ENCODE data around the gene B3GAT1.

Gene B3GAT1

DNA sequence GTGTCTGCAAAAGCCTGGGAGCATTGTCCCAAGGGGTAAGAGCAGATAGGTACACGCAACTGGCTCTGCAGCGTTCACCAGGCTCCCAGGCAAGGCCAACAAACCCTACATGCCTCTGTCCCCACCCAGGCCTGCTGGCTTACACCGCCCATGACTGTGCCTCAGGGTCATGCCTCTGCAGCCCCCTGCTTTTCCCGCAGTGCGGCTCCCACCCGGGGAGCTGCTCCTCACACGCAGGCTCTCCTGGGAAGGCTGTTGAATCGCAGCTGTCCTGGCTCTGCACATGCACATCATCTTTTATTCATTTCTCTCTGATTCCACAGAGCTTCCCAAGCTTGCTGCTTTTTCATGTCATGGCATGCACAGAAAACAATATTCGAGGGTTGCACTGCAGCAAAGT is 29.2 kb upstream of the B3GAT1 start:
- DNase-seq, result no peak

DNA sequence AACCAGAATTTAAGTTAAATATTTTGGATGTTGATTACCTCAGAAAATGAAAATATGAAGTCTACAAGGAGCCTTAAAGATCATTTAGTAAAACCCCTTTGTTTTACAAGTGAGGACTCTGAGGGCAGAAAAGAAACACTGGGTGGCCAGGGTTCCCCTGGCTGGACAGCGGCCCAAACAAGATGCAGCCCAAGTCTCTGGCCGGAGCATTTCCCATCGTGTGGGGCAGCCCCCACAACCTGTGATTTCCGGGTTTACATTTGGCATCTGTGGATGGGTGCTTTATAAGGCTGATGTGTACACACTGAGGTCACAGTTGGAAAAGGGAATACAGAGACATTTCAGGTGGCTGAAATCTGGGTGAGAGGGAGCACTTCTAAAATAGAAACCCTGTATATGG is 28.8 kb upstream of the B3GAT1 start:
- DNase-seq, result no peak

GRCh38 chr11:134438542-134439537 is 26.8 kb upstream of the B3GAT1 start:
- no peak for DNase-seq

GRCh38 chr11:134437821-134438220 is 25.8 kb upstream of the B3GAT1 start:
- no peak for DNase-seq

DNA sequence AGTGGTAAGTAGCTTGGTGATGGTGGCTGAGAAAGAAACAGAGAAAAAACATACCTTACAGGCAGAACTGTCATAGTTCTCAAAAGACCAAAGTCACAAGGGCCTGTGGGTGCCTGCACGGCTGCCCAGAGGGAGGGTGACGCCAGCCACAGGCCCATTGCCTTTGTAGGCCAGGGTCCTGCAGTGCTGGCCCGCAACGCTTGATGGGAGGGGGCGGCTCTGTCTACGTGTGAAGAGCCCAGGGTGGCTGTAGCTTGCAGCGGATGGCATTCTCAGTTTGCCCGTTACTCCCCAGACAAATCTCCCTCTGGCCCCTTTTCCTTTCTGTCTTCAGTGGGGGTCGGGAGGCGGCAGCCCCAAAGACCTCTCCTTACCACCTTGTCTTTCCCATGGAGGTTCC is 24.7 kb upstream of the B3GAT1 start:
- no peak for DNase-seq

DNA sequence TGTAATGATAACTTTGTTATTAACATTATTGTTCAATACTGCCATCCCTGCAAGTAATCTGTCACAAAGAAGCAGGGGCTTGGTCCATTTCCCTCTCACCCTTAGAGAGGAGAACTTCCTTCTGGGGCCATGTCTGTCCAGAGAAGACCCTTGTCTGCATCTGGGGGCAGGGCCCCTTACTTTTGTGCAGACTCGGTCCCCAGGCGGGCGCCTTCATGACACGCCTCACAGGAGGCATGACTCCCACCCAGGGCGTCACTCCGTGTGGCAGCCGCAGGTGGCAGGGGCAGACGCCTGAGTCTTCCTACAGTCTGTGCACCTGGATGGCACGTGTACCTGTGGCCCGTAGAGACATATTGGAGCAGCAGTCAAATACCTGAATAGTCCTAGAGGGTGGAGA is 21.8 kb upstream of the B3GAT1 start:
- no peak for DNase-seq

DNA sequence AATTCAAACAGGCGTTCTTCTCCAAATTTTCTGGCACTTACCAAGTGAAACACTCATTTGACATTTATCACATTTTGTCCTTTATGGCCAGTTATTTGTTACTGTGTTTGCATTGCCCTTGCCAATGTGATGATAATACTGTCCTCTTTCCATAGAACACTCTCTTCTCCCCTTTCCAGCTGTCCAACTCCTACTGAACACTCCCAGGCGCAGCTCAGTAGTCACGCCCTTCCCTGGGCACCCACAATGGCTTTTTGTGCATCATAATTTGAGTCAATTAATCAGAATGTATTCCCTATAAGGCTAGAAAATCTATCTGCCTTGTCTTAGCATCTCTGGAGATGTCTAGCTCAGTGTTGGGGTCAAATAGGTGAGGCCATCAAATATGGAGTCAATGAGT is 21.2 kb upstream of the B3GAT1 start:
- DNase-seq, result no peak

DNA sequence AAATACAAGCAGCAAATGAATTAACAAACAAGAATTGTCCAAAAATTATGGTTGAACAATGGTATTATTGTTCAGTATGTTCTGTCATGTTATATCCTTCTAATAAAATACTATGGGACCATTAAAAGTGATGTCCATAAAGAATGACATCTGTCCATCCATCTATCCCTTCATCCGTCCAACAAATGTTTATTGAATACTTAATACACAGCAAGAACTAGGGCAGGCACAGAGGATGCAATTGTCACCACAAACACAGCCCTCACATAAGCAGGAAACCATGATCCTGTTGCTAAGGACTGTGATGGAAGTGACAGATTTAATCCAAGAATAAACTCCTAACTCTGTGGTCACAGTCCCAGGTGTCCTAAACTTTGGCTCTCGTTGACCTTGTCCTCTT is 20.7 kb upstream of the B3GAT1 start:
- no peak for DNase-seq

- DNase-seq, result no peak
Observed at GRCh38 chr11:134429106-134429505, 17.1 kb upstream of the B3GAT1 start.

- no peak for DNase-seq
Observed at GRCh38 chr11:134425816-134426536, 13.9 kb upstream of the B3GAT1 start.

GRCh38 chr11:134425413-134425812 is 13.4 kb upstream of the B3GAT1 start:
- DNase-seq, result no peak

- no peak for DNase-seq
Observed at GRCh38 chr11:134423106-134423505, 11.1 kb upstream of the B3GAT1 start.

DNA sequence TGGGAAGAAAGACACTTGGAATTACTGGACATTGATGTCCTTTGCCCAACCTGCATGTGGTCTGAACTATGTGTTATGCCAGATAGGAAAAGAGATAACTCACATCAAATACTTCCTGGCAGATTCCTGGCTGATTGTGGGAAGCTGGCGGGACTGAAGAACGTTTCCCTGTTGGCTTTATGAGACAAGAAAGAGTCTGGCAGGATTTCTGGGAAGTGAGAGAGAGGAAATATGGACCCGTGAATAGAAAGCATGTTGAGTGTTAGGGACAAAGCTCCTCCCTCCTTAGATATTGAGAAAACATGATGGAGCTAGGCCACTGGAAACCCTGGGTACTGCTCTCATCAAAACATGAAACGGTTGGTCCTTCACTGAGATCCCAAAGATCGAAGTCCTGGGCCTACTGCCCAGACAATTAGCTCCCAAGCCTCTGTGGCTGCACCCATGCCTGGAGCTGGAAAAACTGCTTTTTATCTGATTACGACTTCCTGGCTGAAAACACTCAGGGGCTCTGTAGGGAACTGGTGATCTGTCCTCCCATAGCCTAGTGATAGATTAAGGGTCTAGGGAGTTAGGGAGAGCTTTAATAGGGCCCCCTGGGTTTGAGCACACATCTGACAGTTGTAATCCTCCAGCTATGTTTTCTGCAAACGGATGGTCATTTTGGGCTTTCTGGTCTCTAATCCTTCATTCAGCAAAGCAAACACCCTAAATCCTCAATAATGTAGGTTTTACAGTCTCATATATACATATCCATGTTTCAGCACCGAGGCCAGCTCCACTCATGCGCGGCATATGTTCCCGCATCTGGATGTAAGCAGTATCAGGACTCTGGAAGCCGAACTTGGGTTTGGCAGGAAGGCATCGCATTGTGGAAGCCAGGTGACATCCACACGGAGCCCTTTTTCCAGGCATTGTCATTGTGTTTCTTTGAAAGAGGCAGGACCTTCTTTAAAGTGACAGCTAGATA is 6.1 kb upstream of the B3GAT1 start:
- no peak for DNase-seq

DNA sequence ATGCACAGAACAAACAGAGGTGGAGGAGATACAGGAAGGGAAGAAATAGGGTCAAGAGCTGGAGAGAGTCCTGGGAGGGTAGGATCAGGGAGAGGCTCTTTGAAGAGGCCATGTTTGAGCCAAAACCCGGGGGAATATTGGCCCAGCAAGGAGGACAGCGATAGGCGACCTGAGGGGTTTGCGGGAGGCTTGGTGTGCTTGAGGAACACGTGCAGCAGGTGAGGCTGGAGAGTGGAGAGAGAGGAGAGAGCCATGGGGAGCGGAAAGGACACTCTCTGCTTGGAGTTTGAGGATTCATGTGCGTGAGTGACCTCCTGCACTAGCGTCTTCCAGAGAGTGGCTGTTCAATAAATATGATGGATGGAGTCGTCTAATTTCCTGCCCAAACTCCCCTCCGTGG is 4.7 kb upstream of the B3GAT1 start:
- no peak for DNase-seq

DNA sequence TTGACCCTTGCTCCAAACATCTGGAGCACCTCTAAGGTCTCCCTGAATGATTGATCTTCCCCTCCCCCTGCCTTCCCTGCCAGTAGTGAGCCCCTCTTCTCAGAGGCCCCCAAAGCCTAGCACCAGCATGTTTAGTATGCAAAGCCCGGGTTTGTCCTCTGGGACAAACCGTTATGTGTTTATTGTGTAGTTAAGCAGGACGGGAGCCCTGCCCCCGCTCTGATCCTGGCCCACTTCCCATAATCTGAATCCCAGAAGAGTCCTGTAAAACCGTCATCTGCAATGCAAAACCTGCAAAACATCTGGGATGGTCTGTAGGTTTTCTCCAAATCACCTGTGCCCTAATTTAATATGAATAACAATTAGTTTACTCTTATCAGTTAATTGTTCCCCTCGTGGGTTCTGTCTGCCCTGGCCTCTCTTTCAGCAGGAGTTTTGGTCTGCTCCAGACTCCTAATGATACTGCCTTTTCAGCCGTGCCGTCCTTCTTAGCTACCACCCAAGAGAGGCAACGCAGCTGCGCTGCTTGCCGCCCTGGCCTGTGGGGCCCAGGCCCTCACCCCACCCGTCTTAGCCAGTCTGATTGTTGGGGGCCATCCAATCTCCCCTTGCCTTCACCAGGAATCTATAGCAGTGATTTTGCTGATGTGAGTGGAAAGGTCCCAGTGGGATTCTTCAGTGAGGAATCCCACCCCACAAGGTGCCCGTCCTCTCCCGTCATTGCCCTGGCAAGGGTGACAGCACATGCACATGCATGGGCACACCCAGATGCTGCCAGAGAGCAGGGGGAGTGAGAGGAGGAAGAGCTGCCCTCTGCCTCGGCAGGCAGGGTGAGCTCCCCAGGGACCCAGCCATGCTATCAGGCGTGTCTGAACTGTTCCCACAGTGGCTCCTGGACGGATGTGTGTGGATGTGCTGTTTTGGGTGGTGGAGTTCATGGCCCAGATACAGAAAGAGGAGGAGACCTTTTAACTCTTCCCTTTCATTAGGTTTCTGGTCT is 3.0 kb upstream of the B3GAT1 start:
- DNase-seq, result no peak

DNA sequence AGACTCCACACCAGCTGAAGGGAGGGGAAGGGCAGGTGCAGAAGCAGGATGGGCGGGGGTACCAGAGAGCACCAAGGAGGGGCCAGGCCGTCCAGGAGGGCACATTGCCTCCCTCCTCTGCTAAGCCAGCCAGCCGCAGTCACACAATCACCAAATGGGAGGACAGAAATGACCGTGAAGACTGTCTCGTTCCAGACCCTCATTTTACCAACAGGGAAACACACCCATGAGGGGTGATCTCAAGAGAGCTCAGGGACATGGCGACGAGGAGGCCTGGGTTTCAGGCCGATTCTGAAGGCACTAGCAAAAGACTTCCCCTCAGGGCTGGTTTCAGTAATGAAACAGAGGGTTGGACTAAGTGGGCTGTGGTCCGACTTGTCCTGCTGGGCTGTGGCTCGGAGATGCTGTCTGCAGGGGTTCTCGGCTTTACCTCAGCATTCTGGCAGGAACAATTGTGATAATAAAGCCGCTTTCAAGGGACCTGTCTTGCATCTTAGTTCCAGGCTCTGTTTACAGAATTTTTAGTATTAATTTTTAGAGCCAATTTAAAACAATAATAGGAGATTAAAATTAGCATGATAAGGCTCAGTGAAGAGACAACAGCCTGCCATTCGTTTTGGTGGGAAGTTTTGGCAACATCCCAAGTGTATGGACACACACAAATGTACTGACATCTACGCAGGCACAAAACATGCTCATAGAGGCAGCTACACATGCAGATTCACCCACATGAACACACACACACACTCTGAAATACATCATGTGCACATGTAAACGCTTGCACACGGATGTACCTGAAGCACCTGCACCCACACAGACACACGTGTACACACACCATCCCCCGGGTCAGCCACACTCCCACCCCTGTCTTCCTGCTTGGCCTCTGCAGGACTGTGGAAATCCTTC is 2.0 kb upstream of the B3GAT1 start:
- no peak for DNase-seq

DNA sequence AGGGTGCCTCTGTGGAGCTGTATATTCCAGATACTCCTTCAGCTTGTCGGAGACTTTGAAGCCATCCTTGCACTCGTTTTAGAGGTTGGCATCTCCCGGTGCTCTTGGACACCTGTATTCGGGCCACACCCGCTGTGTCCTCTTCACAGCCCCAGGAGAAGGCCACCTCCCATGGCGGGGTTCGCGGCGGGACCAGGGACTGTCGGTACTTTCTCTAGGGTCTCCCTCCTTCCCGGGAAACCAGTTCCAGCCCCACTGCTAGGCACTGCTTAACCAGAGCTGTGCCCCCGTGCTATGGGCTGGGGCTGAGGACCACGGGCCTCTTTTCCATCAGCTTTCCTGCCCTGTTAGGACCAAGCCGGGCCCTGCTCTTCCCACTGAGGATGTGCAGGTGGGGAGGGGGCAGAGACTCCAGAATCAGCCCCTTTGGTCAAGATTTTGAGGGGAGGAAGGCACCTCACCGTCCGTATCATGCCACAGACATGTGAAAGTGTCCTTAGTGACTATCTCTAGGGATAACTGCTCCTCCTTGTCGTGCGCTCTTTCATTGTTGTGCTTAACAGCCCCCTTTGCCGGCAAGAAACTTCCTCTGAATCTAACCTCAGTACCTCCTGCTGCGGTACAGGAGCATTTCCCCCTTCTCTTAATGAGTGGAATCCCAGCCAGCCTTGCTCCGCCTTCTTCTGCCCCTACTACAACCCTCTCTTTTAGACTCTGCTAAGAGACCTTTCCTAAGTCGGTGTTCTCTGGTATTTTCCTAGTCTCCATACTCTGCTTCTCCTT is 1.2 kb upstream of the B3GAT1 start:
- no peak for DNase-seq

- DNase-seq, result no peak
Observed at GRCh38 chr11:134410766-134411165, 1.3 kb downstream of the B3GAT1 start.

GRCh38 chr11:134409552-134410429 is 2.3 kb downstream of the B3GAT1 start:
- DNase-seq, result no peak
